K562 (cell line): Measurements from ENCODE around the gene NDUFB8. TPM values are rescaled to one million over a fixed set of nuclear protein-coding genes. Genes with fewer than 3 reads are reported as not detected.

Experiments used
- ATAC-seq: fragments of 200-7000 bp; cut with Tn5 transposase; 3 replicates; pipeline ENCODE4 v1.9.1; 2020; ENCODE audit warnings: moderate library complexity
- BruUV-seq: library from RNA; stranded (reverse); fragments of 400-500 nt; replicated peaks from 2 replicates; lab custom pipeline; 2021; lab: Mats Ljungman, UMichigan
- CTCF ChIA-PET: fragments of 300-600 bp; formaldehyde crosslinking; extraction: SDS; loops from one replicate; lab custom pipeline; 2021; ENCODE audit warnings: low intra/inter-chr PET ratio; lab: Yijun Ruan, JAX
- POLR2A ChIA-PET: fragments of 300-600, 350-650 bp; sonication (Branson Sonifier 250); formaldehyde crosslinking; extraction: SDS; loops from one replicate; lab custom pipeline; 2021; ENCODE audit warnings: antibody characterized with exemption, inconsistent platforms; lab: Yijun Ruan, JAX
- DNase-seq, 4 experiments: peaks; one replicate each; pipeline versions ENCODE4 v3.0.0 to v3.0.0-alpha.2; 2011 to 2018; ENCODE audit warnings: low spot score in 3 of 4, mixed read lengths in 3 of 4; ENCODE audit errors: extremely low read depth in 1 of 4
- FAIRE-seq: peaks from 2 replicates; lab custom pipeline; 2011; peaks lifted over from hg19 to GRCh38; lab: Jason Lieb, UNC
- H2AFZ ChIP-seq: 2 replicates; pipeline ENCODE4 v1.6.0; 2011; ENCODE audit warnings: low read depth, low read length, control low read depth, inconsistent platforms
- H3K27ac ChIP-seq: fragments of 200-600 bp; 3 replicates; pipeline ENCODE4 v1.8.0; 2011; ENCODE audit warnings: low read depth, mild to moderate bottlenecking, control low read depth, inconsistent platforms, low read length, moderate library complexity, mixed read lengths; ENCODE audit errors: extremely low read depth
- H3K27me3 ChIP-seq, 2 experiments: fragments of 300-600 bp in 1 of 2; 2 replicates in 1 of 2; 3 replicates in 1 of 2; pipeline versions ENCODE4 v1.6.0 to v1.8.0; 2011; ENCODE audit warnings: inconsistent platforms in 2 of 2, low read length in 2 of 2, mild to moderate bottlenecking in 1 of 2, mixed read lengths in 1 of 2, moderate library complexity in 1 of 2; ENCODE audit not compliant: control insufficient read depth in 2 of 2, insufficient read depth in 2 of 2
- H3K36me3 ChIP-seq: fragments of 300-600 bp; 3 replicates; pipeline ENCODE4 v1.8.0; 2011; ENCODE audit warnings: mild to moderate bottlenecking, low read length, inconsistent platforms; ENCODE audit not compliant: control insufficient read depth, insufficient read depth
- H3K4me1 ChIP-seq, 2 experiments: fragments of 200-600 bp in 1 of 2; replicated peaks in 1 of 2; 2 replicates in 1 of 2; 3 replicates in 1 of 2; pipeline versions ENCODE4 v1.5.1 to v1.8.0; 2011; ENCODE audit warnings: inconsistent platforms in 2 of 2, low read length in 2 of 2, mild to moderate bottlenecking in 1 of 2, mixed read lengths in 1 of 2, moderate library complexity in 1 of 2; ENCODE audit not compliant: control insufficient read depth in 2 of 2, insufficient read depth in 2 of 2
- H3K4me2 ChIP-seq: 2 replicates; pipeline ENCODE4 v1.6.1; 2011; ENCODE audit warnings: low read length, control low read depth, inconsistent platforms, mixed read lengths; ENCODE audit not compliant: insufficient read depth
- H3K4me3 ChIP-seq: fragments of 200-600 bp; sonication (generic), shearing (Covaris generic); 2 replicates; pipeline ENCODE4 v1.5.1; 2016; ENCODE audit warnings: control low read depth, inconsistent platforms
- H3K79me2 ChIP-seq: fragments of 200-600 bp; 3 replicates; pipeline ENCODE4 v1.8.0; 2011; ENCODE audit warnings: low read length, inconsistent platforms; ENCODE audit not compliant: control insufficient read depth, insufficient read depth
- H3K9ac ChIP-seq, 2 experiments: 2 replicates each; pipeline versions ENCODE4 v1.6.0 to v1.6.1; 2011; ENCODE audit warnings: low read depth in 2 of 2, low read length in 2 of 2, control low read depth in 1 of 2, inconsistent platforms in 1 of 2, mild to moderate bottlenecking in 1 of 2, mixed read lengths in 1 of 2; ENCODE audit not compliant: insufficient read depth in 1 of 2
- H3K9me1 ChIP-seq: one replicate; pipeline ENCODE4 v1.6.0; 2011; ENCODE audit warnings: inconsistent platforms, mild to moderate bottlenecking, low read length, moderate library complexity; ENCODE audit not compliant: control insufficient read depth, insufficient read depth
- H3K9me3 ChIP-seq: replicated peaks from 2 replicates; pipeline ENCODE4 v1.5.1; 2011; ENCODE audit warnings: low read depth, low read length, inconsistent platforms; ENCODE audit not compliant: control insufficient read depth, insufficient read depth
- H4K20me1 ChIP-seq: replicated peaks from 2 replicates; pipeline ENCODE4 v1.6.1; 2011; ENCODE audit warnings: low read length, inconsistent platforms, mixed read lengths; ENCODE audit not compliant: control insufficient read depth, insufficient read depth
- ARID2 ChIP-seq: fragments of 450-650 bp; IDR thresholded peaks from 2 replicates; pipeline ENCODE4 v1.6.1; 2017; ENCODE audit warnings: antibody characterized with exemption, mild to moderate bottlenecking
- CAMTA2 ChIP-seq: fragments of 250-450 bp; sonication (Bioruptor Pico); conservative IDR thresholded peaks from 2 replicates; pipeline ENCODE4 v1.5.1; 2022
- EGR1 ChIP-seq: fragments of 450-650 bp; conservative IDR thresholded peaks from 2 replicates; pipeline ENCODE4 v1.6.1; 2017; ENCODE audit warnings: mild to moderate bottlenecking
- KAT7 ChIP-seq: sonication (generic); formaldehyde crosslinking; IDR thresholded peaks from 2 replicates; pipeline ENCODE4 v1.8.0; 2022; ENCODE audit warnings: missing genetic modification reagents, mild to moderate bottlenecking, borderline replicate concordance
- NFIX ChIP-seq: fragments of 250-450 bp; sonication (Bioruptor Pico); IDR thresholded peaks from 2 replicates; pipeline ENCODE4 v1.4.0; 2020; ENCODE audit warnings: low read depth, mild to moderate bottlenecking, moderate library complexity
- POLR3G ChIP-seq: IDR thresholded peaks from 2 replicates; pipeline ENCODE4 v1.6.1; 2011; ENCODE audit not compliant: insufficient read length, insufficient replicate concordance; ENCODE audit errors: extremely low read depth
- PRMT5 ChIP-seq: sonication (generic); formaldehyde crosslinking; IDR thresholded peaks from 2 replicates; pipeline ENCODE4 v1.5.0; 2020; ENCODE audit warnings: missing genetic modification reagents
- SP1 ChIP-seq: sonication (generic); formaldehyde crosslinking; IDR thresholded peaks from 2 replicates; pipeline ENCODE4 v1.8.1; 2022; ENCODE audit warnings: mild to moderate bottlenecking, missing genetic modification reagents
- ZBTB11 ChIP-seq, 3 experiments: fragments of 200-800 bp in 1 of 3; fragments of 250-450 bp in 1 of 3; fragments of 450-650 bp in 1 of 3; sonication (Bioruptor Pico) in 1 of 3; sonication (Bioruptor generic) in 1 of 3; formaldehyde crosslinking in 1 of 3; IDR thresholded peaks; 2 replicates each; pipeline versions ENCODE4 v1.6.1 to v1.8.0; 2016 to 2022; ENCODE audit warnings: mild to moderate bottlenecking in 2 of 3, missing genetic modification characterization in 2 of 3, missing compliant biosample characterization in 1 of 3, moderate library complexity in 1 of 3
- ZNF140 ChIP-seq: fragments of 250-450 bp; sonication (Bioruptor Pico); IDR thresholded peaks from 2 replicates; pipeline ENCODE4 v1.8.0; 2021; ENCODE audit warnings: moderate library complexity, mild to moderate bottlenecking, inconsistent platforms
- ZNF354B ChIP-seq: fragments of 250-450 bp; sonication (Bioruptor Pico); IDR thresholded peaks from 2 replicates; pipeline ENCODE4 v1.4.0; 2020
- ZNF551 ChIP-seq: fragments of 250-450 bp; sonication (Bioruptor Pico); IDR thresholded peaks from 2 replicates; pipeline ENCODE4 v1.5.0; 2021; ENCODE audit warnings: mild to moderate bottlenecking, moderate library complexity
- ZNF592 ChIP-seq: fragments of 450-650 bp; IDR thresholded peaks from 2 replicates; pipeline ENCODE4 v1.6.1; 2017; ENCODE audit warnings: antibody characterized with exemption, mild to moderate bottlenecking
- ZNF695 ChIP-seq: fragments of 450-650 bp; formaldehyde crosslinking; IDR thresholded peaks from 2 replicates; pipeline ENCODE4 v1.4.0; 2020; ENCODE audit warnings: mild to moderate bottlenecking, moderate library complexity
- WGBS: fragments of 100-300 bp; shearing (Covaris generic); methylation state at CpG from one replicate; pipeline ENCODE4 v1.1.6; 2016; ENCODE audit warnings: low coverage, mixed read lengths; ENCODE audit not compliant: insufficient coverage; ENCODE audit errors: missing lambda C conversion rate; 5-methylcytosine and 5-hydroxymethylcytosine counted together
- in situ Hi-C: fragments of 300-500 bp; cut with MboI; formaldehyde crosslinking; loops from 4 replicates; pipeline ENCODE4 v1.15.0; 2018; ENCODE audit warnings: inconsistent platforms, mixed read lengths
- intact Hi-C: fragments of 100-400 bp; cut with micrococcal nuclease; formaldehyde crosslinking; loops from 2 replicates; pipeline ENCODE4 v1.14.2; 2022
- polyA plus RNA-seq, 8 experiments: library from polyadenylated mRNA; depleted of rRNA in 4 of 8; stranded (reverse) in 5 of 8; unstranded in 3 of 8; fragments of >200 nt; fragmentation: Nextera tagmentation in 2 of 8; fragmentation: Illumina TruSeq in 1 of 8; extraction: Ambion mirVana in 2 of 8; extraction: Trizol in 1 of 8; gene quantifications; 2 replicates each; pipeline versions ENCODE4 v1.2.1 to v1.2.3, GENCODE V29; 2011 to 2014; ENCODE audit warnings: inconsistent platforms in 1 of 8, missing spikeins in 1 of 8
- total RNA-seq, 7 experiments: library from RNA; depleted of rRNA in 6 of 7; stranded (reverse); fragments of >200 nt in 6 of 7; fragmentation: Illumina TruSeq in 2 of 7; extraction: Trizol in 2 of 7; gene quantifications; 2 replicates each; pipeline versions ENCODE4 v1.2.1 to v1.2.3, GENCODE V29; 2011 to 2021; ENCODE audit warnings: low replicate concordance in 1 of 7

NDUFB8 gene
- total and polyA plus RNA-seq, 9 of the 15 experiments (the other 6 are each of a cell fraction or from before 2014, with no cell fraction given): 131 to 360 (median 199) TPM

GRCh38 chr10:100561005-100561404 is 31.3 kb upstream of the NDUFB8 start (continued):
- TF ChIP-seq KAT7 (CRISPR knock-in tag): no peak

- no peak overlapping the region for H3K4me3 ChIP-seq
- H2AFZ ChIP-seq: no peak overlapping the region
- no peak overlapping the region for H3K27ac ChIP-seq
- H3K79me2 ChIP-seq: no peaks in the 10 kb centered on the region
- H4K20me1 ChIP-seq: no peaks in the 10 kb centered on the region; the same call in 1 of the 2 replicates
- WGBS: 86% methylated on average over 1 of the region's 1 CpG
- H3K27me3 ChIP-seq: peaks cover 0 to 4% of the 10 kb centered on the region in 2 experiments; a peak in 1 of 5 replicates
- FAIRE-seq (no peak), ATAC-seq (no peak), DNase-seq (no peak)
- peaks cover 3 to 12% of the 10 kb centered on the region in 2 experiments; a peak in 2 of 5 replicates for H3K4me1 ChIP-seq
- CTCF ChIA-PET: no interaction called here
- no peaks in the 10 kb centered on the region for H3K36me3 ChIP-seq
- no peaks in the 10 kb centered on the region for H3K9me1 ChIP-seq
- POLR2A ChIA-PET: interaction anchor here (1.0 to 1.2 kb wide), 2 partner anchors 10 to 195 kb away, joined by 3 read pairs; no protein-coding TSS in a partner anchor
- BruUV-seq: no TSS peak
- intact Hi-C loops: loop anchor here (5.0 kb wide), 1 partner anchor 167 kb away; no protein-coding TSS in a partner anchor
- no peak overlapping the region for H3K9ac ChIP-seq
- H3K4me2 ChIP-seq: no peak overlapping the region
- H3K9me3 ChIP-seq: no peaks in the 10 kb centered on the region
- in situ Hi-C loops: loop anchor here (5.0 to 25.0 kb wide), 2 partner anchors 182 to 302 kb away; no protein-coding TSS in a partner anchor
- TF ChIP-seq ZNF140 (CRISPR knock-in tag) (no peak), PRMT5 (CRISPR knock-in tag) (no peak), EGR1 (no peak), ZNF354B (CRISPR knock-in tag) (no peak), KAT7 (CRISPR knock-in tag) (no peak), ZNF695 (no peak), CAMTA2 (CRISPR knock-in tag) (no peak), POLR3G (no peak), ZBTB11 (CRISPR knock-in tag; IDR thresholded peaks at IDR 0.05) (no peak), ARID2 (no peak), ZNF551 (CRISPR knock-in tag) (no peak), SP1 (CRISPR knock-in tag) (no peak), NFIX (no peak), ZNF592 (no peak)
Measured at GRCh38 chr10:100560248-100560647, 30.6 kb upstream of the NDUFB8 start.
